Pancreas (tissue), 10 donors: ENCODE measurements around the gene KIAA1614. TPM values are rescaled to one million over a fixed set of nuclear protein-coding genes. Genes with fewer than 3 reads are reported as not detected.
A peak's percentile ranks its signal among the peaks of the same experiment; 100 is the strongest.

Experiments used
- ATAC-seq, 4 donors: fragments of 200-7000 bp; cut with Tn5 transposase; one replicate each; pipeline versions ENCODE4 v1.8.0 to v1.9.1; 2020; ENCODE audit warnings: mild to moderate bottlenecking in 4 of 4, moderate library complexity in 4 of 4
- DNase-seq, 6 donors: peaks; one replicate each; pipeline ENCODE4 v3.0.0-alpha.2; 2020
- FAIRE-seq: peaks from 2 replicates; lab custom pipeline; 2012; peaks lifted over from hg19 to GRCh38; lab: Jason Lieb, UNC
- H3K27ac ChIP-seq, 4 donors: fragments of 200-600 bp; sonication (generic); 1 replicate in 3 of 4; 2 replicates in 1 of 4; pipeline versions ENCODE4 v1.5.0 to v1.8.0; 2020
- H3K27me3 ChIP-seq, 4 donors: fragments of 200-600 bp; one replicate each; pipeline ENCODE4 v1.8.0; 2021
- H3K36me3 ChIP-seq, 3 donors: fragments of 200-600 bp; sonication (generic) in 1 of 3; one replicate each; pipeline versions ENCODE4 v1.5.0 to v1.8.0; 2020 to 2021
- H3K4me1 ChIP-seq, 3 donors: fragments of 200-600 bp; one replicate each; pipeline ENCODE4 v1.8.0; 2021
- H3K4me3 ChIP-seq, 4 donors: fragments of 200-600 bp; sonication (generic) in 2 of 4; one replicate each; pipeline versions ENCODE4 v1.5.0 to v1.8.0; 2020 to 2021
- H3K9me3 ChIP-seq, 4 donors: fragments of 200-600 bp; one replicate each; pipeline ENCODE4 v1.8.0; 2021
- WGBS, 2 donors: extraction: QIAGEN DNeasy Blood & Tissue Kit; methylation state at CpG; one replicate each; pipeline ENCODE4 v1.1.7; 2013; 5-methylcytosine and 5-hydroxymethylcytosine counted together
- intact Hi-C, 3 donors: fragments of 100-400 bp; cut with DNase I; formaldehyde crosslinking; loops; one replicate each; pipeline versions ENCODE4 v1.11.1 to v1.14.2; 2022
- polyA plus RNA-seq, 2 donors: library from polyadenylated mRNA; stranded (reverse); fragments of 200-250 nt; gene quantifications; one replicate each; pipeline ENCODE4 v1.2.3, GENCODE V29; 2013
- total RNA-seq, 6 donors: library from RNA; stranded (reverse); fragmentation: NEBNext Ultra II Directional in 4 of 6; extraction: Animal tissue kit (Norgen Biotek cat#: 25700) in 4 of 6; gene quantifications; one replicate each; pipeline versions ENCODE4 v1.2.1 to v1.2.4, GENCODE V29; 2021 to 2023
- TF ChIP-seq, protein P1 (sequence below), 4 donors: fragments of 200-600 bp; sonication (generic) in 3 of 4; IDR thresholded peaks; one replicate each; pipeline versions ENCODE4 v1.5.0 to v1.8.0; 2021; ENCODE audit warnings: antibody characterized with exemption in 4 of 4
- donor health status: healthy with polysubstance abuse.
- donor health status: DM: no; HTN: no; CAD: no; lungs with moderate emphysema.
- donor health status: DM: no; HTN: no; CAD: no.
- donor health status: control.
- donor health status: control.
- donor health status: Bipolar disorder and iron deficiency.
- donor health status: DM: yes; HTN: yes; CAD: no.
- donor health status: DM: no; HTN: no; CAD: no.
- donor health status: DM: no; HTN: no; CAD: no.
- donor health status: DM: yes; HTN: yes; CAD: no.

Gene KIAA1614
- total and polyA plus RNA-seq, 8 donors = 0.32 to 3.3 (median 1.5) TPM

DNA sequence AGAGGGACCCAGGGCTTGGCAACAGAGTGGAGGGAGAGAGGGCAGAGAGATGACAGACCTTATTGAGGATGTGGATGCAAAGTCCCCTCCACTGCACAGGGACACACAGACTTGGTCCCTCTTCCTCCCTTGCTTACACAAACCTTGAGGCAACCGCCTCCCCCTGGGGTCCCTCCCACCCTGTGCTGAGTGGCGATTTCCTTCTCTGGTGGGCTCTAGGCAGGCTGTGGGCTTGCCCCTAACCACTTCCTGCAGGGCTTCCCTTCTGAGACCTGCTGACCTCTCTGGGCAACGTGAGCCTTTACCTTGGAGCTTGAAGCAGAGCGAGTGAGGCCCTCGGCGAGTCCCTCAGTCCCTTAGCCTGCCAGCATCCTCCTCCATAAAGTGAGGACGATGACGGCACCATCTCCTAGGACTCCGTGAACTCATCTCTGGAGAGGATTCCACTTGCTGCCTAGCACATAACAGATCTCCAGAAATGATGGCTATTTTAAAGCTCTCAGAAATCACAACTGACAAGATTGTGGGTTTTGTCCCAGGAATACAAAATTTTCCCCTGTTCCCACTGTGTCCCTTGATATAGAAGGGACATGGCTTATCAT, 25.0 kb downstream of the KIAA1614 start:
- Histone ChIP-seq H3K27ac (no peak overlapping the region), H3K4me3 (no peak overlapping the region), H3K36me3 (no peaks in the 10 kb centered on the region), H3K27me3 (no peaks in the 10 kb centered on the region), H3K4me1 (no peaks in the 10 kb centered on the region), H3K9me3 (no peaks in the 10 kb centered on the region)
- FAIRE-seq (no peak), DNase-seq (peak in 1 of 6 donors; percentile 9), ATAC-seq (no peak)
- WGBS, 2 donors = 73 to 74% methylated on average over 9 of the region's 9 CpGs
- intact Hi-C loops = no loop called here
- TF ChIP-seq, protein P1, sequence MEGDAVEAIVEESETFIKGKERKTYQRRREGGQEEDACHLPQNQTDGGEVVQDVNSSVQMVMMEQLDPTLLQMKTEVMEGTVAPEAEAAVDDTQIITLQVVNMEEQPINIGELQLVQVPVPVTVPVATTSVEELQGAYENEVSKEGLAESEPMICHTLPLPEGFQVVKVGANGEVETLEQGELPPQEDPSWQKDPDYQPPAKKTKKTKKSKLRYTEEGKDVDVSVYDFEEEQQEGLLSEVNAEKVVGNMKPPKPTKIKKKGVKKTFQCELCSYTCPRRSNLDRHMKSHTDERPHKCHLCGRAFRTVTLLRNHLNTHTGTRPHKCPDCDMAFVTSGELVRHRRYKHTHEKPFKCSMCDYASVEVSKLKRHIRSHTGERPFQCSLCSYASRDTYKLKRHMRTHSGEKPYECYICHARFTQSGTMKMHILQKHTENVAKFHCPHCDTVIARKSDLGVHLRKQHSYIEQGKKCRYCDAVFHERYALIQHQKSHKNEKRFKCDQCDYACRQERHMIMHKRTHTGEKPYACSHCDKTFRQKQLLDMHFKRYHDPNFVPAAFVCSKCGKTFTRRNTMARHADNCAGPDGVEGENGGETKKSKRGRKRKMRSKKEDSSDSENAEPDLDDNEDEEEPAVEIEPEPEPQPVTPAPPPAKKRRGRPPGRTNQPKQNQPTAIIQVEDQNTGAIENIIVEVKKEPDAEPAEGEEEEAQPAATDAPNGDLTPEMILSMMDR (IDR thresholded peaks at IDR 0.05) = no peak

DNA sequence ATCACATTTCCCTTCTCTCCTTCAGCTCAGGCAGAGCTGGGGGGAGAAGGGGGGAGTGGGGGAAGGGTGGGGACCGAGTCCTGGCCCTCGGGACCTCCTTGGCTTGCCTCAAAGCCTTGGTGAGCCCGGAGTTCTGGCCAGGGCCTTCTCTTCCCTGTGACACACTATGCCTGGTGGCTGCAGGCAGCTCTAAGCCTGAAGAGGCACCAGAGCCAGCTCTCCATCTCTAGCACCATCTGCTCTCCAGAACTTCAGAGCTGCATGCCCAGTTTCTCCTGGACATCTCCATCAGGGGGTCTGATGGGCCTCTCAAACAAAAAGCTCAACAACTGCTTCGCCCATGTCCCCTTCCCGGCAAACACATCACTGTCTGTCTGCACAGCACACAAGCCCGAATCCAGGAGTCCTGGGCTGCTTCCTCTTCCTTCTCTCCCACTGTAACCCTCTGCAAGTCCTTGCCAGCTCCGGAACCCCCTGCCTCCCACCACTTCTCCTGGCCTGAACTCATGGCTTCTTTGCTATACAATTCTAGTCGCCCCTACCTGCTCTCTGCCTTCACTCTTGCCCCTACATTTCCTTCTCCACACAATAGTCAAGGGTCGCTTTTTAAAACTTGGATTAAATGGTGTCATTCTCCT, 26.5 kb downstream of the KIAA1614 start:
- Histone ChIP-seq H3K4me3 (no peak overlapping the region), H3K9me3 (no peaks in the 10 kb centered on the region), H3K36me3 (no peaks in the 10 kb centered on the region), H3K27me3 (no peaks in the 10 kb centered on the region), H3K4me1 (no peaks in the 10 kb centered on the region), H3K27ac (no peak overlapping the region)
- intact Hi-C loops = no loop called here
- TF ChIP-seq, protein P1 (IDR thresholded peaks at IDR 0.05) = no peak
- WGBS, 2 donors = 58 to 64% methylated on average over 9 of the region's 9 CpGs
- DNase-seq (peak in 1 of 6 donors; percentile 17), ATAC-seq (no peak), FAIRE-seq (no peak)

DNA sequence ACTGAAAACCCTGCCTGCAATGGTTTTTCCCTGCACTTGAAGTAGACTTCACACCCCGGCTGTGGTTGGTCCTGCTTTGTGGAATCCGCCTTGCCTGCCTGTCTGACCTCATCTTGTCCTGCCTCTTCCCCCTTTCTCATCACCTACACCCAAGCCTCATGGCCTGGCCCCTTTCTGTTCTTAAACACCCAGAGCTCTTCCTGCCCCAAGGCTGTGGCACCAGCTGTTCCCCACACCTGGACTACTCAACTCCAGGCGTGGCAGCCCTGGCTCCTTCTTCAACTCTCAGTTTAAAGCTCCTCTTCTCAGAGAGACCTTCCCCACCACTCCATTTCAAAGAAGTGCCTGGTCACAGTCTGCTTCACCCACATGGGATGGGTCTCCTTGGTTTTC, 27.0 kb downstream of the KIAA1614 start:
- no peak overlapping the region for H3K27ac ChIP-seq
- no peaks in the 10 kb centered on the region for H3K36me3 ChIP-seq
- H3K27me3 ChIP-seq = no peaks in the 10 kb centered on the region
- no peak overlapping the region for H3K4me3 ChIP-seq
- FAIRE-seq (no peak), ATAC-seq (no peak), DNase-seq (no peak)
- TF ChIP-seq, protein P1 (IDR thresholded peaks at IDR 0.05) = no peak
- 84 to 86% methylated on average over 3 of the region's 3 CpGs for WGBS, 2 donors
- H3K4me1 ChIP-seq = no peaks in the 10 kb centered on the region
- H3K9me3 ChIP-seq = no peaks in the 10 kb centered on the region
- intact Hi-C loops = no loop called here

DNA sequence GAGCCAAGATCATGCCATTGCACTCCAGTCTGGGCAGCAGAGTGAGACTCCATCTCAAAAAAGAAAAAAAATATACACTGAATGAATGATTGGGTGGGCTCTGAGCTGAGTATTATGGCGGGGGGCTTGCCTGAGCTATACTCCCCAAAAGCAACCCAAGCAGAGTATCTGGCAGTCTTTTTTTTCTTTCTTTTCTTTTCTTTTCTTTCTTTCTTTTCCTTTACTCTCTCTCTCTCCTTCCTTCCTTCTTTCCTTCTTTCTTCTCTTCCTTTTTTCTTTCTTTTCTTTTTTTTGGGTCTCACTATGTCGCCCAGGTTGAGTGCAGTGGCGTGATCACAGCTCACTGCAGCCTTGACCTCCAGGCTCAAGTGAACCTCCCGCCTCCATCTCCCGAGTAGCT, 27.7 kb downstream of the KIAA1614 start:
- intact Hi-C loops = no loop called here
- TF ChIP-seq, protein P1 (IDR thresholded peaks at IDR 0.05) = no peak
- FAIRE-seq = no peak
- ATAC-seq = no peak
- 80 to 90% methylated on average over 5 of the region's 5 CpGs for WGBS, 2 donors
- Histone ChIP-seq H3K4me1 (no peaks in the 10 kb centered on the region), H3K27ac (no peak overlapping the region), H3K36me3 (no peaks in the 10 kb centered on the region), H3K9me3 (no peaks in the 10 kb centered on the region), H3K27me3 (no peaks in the 10 kb centered on the region), H3K4me3 (no peak overlapping the region)
- no peak for DNase-seq
